ENCODE results near the gene KRT84.

- no peak for TF ChIP-seq CTCF (conservative IDR thresholded peaks at IDR 0.05; ENCODE audit: low read length)
- no peak for TF ChIP-seq EZH2phosphoT487 (IDR thresholded peaks at IDR 0.05; ENCODE audit: borderline replicate concordance)
Measured at GRCh38 chr12:52335598-52336262, 49.7 kb downstream of the KRT84 start.
